GM03348 (cell line): ENCODE results near the gene KCND3.

Experiments
- DNase-seq: peaks from one replicate; pipeline ENCODE4 v3.0.0; 2012; ENCODE audit warnings: low spot score

The KCND3 gene

DNA sequence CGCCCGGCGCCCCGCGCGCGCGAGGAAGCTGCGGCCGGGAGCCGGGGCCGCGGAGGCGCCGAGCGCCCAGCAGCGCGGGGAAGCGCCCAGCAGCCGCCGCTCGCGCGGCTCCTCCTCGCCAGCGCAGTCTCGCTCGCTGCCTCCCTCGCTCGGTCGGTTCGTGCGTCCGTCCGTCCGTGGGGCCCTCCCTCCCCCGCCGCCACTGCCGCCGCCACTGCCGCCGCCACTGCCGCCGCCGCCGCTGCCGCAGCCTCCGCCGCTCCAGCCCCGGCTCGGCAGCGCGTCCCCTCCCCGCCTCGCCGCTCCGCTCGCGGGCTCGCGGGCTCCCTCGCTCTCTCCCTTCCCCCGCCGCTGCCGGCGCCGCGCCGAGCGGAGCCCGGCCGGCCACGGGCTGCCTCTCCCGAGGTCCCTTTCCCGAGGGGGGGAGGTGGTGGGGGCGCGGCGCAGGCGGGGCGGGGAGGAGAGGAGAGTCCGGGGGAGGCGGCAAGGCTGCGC lies at the start of gene KCND3:
Gene KCND3 (minus strand): TSS at position 138 of the 495 bp plus-strand sequence.
- DNase-seq, result peak; percentile 80

DNA sequence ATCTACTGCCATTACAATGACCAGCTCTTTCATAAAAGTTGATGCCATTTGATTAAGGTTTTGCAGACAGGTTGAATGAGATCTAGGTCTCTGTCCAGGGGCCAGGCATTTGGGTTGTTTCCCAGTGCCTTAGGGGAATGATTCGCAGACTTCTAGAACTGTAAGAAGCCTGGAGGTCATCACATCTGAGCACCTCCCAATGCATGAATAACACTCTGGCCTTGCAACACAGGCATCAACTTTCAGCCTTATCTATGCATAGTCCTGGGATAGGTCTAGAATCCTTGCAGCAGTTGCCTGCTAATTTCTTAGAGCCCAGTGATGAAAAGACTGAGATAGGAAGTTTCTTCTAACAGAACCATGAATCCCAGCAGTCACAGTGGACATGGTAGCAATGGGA lies 44.8 kb upstream of the KCND3 start:
- DNase-seq, result no peak

DNA sequence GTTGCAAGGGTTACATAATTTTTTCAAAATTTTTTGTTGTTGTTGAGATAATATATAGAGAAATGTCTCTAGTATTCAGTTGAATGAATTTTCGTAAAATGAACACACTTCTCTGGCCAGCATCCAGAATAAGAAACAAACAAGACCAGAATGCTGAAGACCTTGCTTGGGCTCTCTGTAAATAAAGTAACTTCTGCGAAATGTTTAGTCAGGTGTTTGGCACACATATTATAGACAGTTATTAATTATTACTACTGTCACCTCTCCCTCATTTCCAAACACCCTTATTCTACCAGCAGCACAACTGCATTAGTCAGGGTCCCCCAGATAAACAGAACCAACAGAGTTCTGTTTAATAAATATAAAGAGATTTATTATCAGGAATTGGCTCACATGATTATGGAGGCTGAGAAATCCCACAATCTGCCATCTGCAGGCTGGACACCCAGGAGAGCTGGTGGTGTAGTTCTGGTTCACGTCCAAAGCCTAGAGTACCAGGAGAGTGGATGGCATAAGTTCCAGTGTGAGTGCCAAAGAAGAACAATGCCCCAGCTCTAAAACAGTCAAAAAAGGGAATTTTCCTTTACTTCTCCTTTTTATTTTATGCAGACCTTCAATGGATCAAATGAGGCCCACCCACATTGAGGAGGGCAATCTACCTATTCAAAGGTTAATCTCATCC lies 44.1 kb upstream of the KCND3 start:
- DNase-seq, result no peak

DNA sequence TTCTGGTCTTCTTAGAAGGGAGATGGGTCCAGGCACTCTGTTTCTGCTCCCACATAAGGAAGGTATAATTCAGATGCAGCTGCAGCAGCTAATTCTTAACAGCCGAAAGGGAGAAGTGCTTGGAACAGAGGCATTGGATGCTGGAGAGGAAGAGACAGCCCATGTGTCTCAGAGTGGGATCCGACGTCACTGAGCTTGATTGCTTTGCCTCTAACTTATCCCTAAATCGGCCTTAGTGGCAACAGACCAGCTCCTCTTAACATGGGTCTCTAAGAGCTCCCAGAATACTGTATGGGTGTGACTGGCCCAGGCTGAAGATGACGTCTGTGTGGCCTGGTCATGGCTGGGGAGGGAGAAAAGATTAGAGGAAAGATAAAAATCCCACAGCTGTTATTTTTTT lies 40.7 kb upstream of the KCND3 start:
- no peak for DNase-seq

DNA sequence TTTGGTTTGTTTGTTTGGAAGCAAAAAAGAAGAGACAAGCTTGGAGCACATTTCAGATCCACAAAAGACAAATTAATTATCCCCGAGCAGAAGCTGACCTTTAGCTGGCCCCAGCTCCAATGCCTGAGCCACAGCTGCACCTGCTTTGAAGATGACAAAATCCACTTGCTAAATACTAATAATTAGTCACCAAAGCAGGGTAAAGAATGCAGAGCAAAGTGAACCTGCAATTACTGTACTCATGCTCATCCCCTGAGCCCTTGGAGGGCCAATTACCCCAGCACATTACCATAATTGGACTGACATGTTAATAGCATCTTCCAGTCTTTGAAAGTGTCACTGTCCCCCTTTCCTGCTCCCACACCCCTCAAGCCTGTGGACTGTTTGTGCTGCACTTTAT lies 38.2 kb upstream of the KCND3 start:
- DNase-seq, result no peak

DNA sequence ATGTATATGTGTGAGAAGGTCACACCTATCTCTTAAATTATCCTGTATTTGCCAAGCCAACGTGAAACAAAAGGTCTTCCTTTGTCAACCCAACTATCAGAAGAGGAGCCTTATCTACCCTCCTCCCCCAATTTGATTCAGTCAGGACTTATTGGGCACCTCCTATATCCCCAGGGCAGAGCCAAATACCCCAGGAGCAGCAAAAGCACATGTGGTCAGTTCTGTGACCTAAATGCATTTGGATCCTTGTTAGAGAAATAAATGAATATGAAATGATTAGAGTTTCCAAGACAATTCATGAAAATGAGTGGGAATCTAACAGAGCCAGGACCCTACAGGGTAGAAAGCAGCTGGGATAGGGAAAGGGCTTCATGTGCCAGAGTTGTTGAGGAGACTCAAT lies 37.0 kb upstream of the KCND3 start:
- DNase-seq, result no peak

DNA sequence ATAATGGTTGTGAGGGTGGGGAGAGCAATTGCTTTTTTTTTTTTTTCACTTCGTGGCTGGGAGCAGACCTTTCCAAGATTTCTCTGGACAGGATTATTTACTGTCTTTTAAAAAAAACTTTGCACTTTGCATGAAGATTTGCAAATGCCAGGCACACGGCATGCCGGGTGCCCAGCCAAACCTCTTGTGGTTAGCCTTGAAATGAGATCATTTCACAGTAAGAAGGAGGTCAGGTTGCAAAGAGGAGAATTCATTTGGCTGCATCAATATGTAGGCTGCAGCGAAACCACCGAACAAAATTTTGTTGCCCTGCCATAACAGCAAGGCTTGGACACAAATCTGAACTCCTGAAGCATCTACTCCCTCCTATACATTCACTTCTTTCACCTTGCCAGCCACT lies 36.5 kb upstream of the KCND3 start:
- DNase-seq, result no peak

DNA sequence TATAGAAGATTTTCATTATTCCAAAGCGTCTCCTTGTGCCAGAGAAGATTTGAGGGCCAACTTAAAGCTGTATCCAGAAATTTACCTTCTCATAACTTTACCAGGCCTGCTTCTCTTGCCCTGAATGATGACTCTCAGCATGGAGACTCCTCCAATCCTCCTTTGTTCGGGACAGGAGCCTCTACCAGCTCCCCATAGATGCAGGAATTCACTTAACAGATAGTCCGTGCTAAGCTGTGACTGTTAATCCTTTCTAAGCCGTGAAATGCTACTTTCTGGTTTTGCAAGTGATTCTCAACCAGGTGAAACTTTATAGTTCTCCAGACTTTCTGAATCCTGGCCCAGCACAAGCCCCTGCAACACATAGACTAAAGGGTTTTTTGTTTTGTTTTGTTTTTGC lies 31.8 kb upstream of the KCND3 start:
- DNase-seq, result no peak

DNA sequence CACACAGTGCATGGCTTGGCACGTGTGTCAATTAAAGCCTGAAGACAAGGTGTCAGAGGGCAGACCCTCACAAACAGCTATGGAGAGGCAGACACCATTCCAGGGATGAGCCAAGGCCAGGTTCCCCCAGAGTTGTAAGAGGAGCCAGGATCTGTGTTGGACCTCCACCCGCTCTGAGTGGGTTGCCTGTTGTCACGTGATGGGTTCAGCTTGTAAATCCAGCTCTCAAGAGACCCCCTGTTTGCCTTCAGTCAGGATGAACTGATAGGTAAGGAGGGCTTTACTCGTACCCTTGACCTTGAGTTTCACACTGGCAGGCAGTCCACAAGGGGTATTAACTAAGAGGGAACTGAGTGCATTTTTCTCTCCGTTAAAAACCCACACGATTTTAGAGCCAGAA lies 27.7 kb upstream of the KCND3 start:
- no peak for DNase-seq

DNA sequence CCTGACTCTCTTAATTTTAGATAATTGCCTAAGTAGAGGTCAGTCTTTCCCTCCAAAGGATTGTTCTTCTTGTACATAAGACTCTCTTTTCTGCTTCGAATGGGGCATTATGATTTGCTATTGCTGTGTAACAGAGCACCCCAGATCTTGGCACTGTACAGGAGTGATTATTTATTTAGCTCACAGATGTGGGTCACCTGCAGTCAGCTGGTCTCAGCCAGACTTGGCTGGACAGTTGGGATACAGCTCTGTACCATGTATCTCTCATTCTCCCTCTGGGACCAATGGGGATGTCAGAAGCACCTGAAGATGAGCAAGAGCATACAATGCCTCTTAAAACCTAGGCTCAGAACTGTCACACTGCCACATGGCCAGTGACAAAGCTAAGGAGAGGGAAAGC lies 23.4 kb upstream of the KCND3 start:
- no peak for DNase-seq

DNA sequence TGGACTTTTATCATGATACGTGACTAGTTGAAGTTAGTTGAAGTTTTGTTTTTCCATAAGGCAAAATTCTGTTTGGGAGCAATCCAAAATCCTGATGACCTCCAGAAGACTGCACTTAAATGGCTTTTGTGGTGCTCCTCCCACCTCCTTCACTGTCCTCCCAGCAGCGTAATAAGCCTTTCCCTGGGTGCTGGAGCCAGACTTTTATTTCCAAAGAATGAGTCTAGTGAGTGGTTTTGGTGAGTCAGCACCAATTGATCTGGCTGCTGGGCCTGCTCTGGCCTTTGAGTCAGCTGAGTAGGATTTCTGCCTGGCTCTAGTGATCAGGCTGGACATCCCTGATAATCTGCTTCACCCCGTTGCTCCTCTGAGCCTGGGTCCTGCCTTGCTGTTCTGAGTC lies 21.7 kb upstream of the KCND3 start:
- peak; percentile 80 for DNase-seq

DNA sequence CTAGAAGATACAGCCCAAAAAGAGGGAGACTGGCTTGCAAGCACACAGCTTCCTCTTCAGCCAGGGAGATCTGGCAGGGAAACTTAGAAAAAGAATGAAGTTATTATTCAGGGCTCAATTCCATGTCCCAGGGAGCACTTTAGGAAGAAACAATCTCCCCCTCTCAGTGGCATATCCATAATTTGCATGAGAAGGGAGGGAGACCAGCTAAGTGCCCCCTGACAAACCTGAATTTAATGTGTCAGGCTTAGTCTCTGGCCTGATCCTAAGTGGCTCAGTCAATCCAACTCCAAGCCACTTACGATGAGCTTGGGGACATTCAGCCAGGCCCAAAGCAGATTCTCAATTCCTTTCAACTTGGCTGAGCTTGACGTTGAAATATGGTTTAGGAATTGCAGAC lies 17.7 kb upstream of the KCND3 start:
- no peak for DNase-seq

DNA sequence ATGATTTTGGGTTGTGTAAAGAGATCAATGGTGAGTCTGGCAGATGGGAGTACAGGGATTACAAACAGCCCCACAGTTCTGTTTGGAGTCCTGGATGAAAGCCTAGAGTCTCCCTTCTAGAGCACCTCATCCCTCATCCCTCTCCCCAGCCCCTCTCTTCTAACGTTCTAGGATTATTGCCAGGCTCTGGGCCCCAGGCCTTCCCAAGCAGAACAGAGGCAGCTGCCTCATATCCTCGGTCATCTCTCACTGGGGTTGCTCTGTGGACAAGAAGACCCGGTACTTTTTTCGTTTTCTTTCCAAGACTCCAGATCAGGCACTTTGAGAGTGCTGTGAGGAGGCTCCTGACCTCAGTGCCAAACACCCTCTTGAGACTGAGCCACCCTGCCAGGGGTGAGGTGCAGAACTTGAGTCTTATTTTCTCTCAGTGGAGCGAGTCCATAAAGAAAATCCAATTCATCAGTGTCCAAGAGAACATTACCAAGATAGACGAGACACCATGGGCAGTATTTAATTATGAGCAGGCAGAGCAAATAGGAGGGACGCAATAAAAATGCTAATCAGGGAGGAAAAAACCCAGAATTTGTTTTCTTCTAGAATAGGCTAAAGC lies 17.1 kb upstream of the KCND3 start:
- DNase-seq, result no peak

DNA sequence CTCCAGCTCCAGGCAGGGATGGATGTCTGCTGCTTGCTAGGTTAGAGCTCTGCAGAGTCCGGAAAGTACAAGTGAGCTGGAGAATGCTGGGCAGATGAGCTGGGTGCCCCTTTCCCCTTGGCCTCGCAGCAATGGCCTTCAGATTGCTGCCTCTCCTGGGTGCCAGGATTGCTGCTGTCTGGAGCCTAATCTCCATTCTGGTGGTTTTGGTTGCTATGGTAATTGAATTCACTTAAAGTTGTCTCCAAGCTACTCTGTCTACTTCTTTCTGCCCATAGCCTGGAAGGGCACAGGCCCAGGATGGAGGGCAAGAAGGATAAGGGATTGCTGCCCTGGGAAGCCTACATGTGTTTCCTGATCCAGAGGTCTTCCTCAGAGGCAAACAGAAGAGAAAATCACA lies 14.6 kb upstream of the KCND3 start:
- no peak for DNase-seq

DNA sequence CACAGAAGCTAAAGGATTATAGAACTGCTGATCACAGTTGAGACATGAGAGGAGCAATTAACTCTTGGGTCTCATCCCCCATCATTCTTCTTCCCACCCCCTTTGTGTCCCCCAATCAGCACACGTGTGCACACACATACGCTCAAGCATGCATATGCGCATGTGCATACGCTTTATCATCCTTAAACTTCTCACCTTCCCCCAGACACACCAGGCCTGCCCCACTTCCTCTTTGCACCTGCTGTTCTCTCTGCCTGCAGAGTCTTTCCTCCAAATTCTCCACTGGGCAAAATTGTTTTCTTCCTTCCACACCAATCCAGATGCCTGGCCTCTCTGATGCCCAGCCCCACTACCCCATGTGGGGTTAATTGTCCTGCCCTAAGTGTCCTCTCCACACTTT lies 13.0 kb upstream of the KCND3 start:
- DNase-seq, result no peak

DNA sequence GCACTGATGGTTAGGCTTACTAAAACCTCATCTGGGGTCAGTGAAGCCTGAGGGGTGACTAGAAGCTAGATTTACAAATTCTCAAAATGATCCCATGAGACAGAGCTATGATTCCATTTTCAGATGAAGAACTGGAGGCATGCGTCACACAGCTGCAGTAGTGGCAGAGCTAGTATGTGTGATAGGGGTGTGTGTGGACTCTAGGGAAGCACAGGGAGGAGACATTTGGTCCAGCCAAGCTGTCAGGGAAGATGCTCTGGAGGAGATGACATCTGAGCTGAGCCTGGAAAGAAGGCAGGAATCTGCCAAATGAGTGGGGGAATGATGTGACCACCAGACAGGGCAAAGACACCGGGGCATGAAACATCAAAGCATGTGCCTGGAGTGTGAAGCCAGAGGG lies 12.0 kb upstream of the KCND3 start:
- DNase-seq, result no peak

DNA sequence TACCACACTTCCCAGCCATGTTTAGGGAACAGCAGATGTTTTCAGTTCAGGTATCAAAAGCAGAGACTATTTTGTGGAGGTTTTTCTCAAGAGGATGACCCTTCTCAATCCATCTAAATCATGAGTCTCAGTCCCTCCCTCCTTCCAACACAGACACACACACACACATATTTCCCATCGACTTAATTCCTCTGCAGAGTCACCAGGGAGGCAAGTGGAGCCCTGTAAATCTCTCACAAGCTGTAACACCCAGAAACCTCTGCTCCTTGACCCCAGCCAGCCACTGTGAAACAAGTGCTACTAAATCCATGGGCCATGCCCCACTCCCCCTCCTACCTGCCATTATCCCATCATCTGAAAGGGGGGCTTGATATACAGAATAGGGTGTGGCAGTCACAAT lies 10.6 kb upstream of the KCND3 start:
- DNase-seq, result no peak

DNA sequence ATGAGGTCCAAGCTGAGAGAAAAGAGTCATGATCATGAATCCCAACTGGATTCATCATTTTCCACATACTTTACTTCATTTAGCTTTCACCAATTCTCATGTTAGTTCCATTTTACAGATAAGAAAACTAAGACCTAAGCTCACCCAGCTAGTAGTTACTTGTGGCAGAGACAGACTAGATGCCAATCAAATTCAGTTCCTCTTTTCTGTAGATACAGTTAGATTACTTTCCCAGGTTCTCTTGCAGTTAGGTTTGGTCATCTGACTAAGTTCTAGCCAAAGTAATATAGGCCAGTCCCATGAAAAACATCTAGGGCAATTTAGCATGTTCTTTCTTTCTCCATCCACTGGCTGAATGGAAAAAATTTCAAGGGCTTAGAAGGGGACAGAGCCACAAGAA lies 8.9 kb upstream of the KCND3 start:
- DNase-seq, result no peak

DNA sequence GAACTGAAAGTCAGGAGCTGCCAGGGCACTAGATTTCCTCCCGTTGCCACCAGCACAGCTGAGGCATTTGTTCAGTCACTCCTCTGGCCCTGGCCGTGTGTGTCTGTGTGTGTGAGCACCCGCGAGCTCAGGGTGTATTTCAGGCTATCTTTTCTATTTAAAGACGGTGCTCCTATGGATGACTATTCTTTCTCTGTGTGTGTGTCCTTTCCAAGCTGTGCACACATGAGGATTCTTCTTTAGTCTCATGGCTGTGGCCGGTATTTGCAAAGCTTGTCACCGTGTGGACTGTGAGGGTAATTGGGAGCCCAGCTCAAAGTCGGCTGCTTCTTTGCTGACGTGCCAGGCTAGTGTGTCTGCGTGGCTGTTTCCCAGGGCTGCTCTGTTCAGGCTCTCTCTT lies 3.0 kb upstream of the KCND3 start:
- DNase-seq, result no peak

DNA sequence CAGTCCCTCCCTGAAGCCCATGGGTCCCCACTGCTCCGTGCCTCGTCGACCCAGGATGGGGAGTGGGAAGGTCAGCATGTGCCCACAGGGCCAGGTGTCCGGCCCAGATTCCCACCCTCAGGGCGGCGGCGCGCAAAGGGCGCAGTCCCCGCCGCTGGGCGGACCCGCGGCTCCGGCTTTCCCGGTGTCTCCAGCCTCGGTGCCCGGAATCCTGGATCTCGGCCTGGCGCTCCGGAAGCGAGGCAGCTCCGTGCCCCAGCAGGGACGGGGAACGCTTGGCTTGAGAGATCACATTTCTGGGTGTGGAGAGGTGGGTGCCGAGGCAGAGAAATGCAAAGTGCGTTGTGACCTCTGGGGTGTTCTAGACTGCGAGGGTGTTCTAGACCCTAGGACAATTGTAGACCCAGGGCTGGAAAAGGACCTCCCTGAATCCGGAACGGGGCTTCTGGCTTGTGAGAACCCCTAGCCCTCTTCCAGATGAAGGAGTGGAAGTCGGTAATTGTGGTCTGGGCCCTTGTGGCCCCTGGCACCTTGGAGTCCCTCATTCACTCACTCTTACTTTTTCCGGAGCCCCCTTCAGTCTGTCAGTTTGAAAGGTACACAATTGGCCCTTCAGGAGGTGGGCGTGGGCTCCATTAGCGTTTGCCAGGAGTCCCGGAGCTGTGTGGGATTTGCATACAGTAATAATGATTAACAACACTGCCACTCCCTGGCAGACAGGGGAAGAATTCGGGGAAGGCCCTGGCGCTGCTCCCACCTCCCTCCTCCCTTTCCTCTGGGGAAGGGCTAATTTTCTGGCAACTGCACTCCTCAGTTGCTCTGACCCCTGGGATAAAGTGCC lies 1.6 kb upstream of the KCND3 start:
- DNase-seq, result peak; percentile 77

DNA sequence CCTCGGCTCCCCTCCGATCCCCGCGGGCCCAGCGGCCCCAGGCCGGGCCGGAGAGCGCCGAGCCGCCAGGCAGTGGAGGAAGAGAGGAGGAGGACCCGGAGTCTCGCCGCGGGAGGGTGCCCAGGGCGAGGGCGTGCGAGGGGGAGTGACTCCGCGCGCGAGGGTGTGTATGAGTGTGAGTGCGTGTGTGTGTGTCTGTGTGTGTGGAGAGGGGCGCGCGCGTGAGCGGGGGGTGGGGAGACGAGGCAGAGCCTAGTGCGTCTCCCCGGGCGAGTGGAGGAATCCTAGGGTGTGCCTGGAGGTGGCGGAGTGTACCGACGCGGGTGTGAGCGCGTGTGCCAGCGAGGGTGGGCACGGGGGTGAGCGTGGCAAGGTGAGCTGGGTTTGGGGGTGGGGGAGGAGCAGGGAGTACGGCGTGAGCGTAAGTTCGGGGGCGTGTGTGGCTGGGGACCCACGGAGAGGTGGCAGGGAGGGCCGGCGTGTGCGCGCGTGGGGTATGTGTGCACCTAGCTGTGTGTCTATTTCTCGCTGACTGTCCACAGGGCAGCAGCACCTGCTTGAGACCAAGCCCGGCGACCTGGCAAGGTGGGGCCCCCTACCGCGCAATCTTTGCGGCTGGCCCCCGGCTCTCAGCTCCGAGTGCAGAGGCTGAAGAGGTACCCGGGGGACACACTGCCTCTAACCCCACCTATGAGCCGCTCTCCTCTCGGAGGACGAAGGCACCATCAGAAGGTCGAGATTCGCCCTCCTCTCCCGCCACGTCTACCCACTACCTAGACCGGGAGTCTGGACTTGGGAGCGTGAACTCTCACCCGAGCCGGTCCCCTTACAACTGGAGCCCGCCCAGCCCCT lies 784 bp upstream of the KCND3 start:
- peak; percentile 71 for DNase-seq

DNA sequence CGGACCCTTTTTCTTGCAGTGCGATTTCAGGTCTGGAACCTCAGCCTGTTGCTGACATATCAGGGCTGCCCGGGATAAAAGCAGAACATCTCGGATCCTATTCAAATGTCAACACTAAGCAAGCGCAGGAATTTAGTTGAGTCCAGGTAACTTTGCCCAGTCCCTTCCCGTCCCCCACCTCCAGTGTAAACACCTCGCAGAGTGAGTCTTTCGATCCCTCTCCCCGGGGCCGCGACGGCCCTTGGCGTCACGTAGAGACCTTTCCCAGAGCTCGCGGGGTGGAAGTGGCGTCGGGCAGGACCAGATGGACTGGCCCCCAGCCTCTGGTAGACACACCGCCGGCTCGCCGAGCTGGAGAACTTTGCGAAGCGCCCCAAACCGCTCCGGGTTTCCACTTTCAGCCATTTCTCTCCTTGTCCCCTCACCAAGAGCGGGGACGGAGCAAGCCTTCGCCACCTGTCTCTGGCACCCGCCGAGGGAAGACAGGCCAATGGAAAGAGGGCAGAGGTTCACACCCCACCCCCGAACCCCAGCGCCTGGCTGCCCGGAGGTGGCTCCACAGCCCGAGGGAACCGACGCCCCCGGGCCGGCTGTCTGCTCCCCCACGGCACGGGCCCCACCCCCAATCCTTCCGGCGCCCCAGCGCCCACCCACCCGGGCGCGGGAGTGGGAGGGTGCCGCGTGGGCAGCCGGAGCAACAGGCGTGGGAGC lies 570 bp downstream of the KCND3 start:
- peak; percentile 14 for DNase-seq
